HG02938 (cell line): Measurements from ENCODE around the gene CDC34.

Experiments used
- ATAC-seq: cut with Tn5 transposase; IDR thresholded peaks from one replicate; pipeline ENCODE4 v1.9.1; 2021; ENCODE audit warnings: mild to moderate bottlenecking, moderate library complexity; ENCODE audit not compliant: unreplicated experiment

The CDC34 gene

DNA sequence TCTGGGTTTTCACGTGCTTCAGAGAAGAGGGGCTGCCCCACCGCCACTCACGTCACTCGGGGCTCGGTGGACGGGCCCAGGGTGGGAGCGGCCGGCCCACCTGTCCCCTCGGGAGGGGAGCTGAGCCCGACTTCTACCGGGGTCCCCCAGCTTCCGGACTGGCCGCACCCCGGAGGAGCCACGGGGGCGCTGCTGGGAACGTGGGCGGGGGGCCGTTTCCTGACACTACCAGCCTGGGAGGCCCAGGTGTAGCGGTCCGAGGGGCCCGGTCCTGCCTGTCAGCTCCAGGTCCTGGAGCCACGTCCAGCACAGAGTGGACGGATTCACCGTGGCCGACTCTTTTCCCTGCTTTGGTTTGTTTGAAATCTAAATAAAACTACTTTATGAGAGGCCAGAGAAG is 10.1 kb downstream of the CDC34 start:
- ATAC-seq, result no peak

DNA sequence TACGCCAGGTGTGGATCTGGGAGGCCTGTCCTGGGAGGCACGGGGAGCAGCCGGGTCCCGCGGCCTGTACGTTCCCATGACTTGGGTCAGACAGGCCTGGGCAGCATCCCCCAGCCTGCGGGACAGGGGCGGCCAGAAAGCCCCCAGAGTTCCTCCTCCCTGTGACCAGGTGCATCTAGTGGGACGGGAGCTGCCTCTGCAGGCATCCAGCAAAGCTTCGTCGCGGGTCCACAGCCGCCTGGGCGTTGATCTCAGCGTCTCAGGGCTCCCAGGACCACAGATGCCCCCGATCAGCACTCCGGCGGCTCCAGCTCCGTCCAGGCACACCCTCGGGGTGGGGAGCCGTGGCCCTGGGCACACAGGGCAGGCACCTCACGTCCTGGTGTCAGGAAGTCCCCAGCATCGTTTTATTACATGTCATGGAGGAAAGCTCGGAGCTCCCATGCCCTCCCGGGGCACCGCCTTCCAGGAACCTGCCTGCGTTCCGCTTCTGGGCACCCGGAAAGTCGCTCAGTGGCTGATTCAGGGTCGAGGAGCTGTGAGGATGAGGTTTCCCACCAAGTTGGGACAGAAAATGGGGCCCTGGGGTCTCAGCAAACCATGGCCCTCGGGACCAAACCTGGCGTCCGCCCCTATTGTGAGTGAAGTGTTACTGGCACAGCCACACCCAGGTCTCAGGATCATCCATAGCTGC is 10.8 kb downstream of the CDC34 start:
- ATAC-seq, result no peak

DNA sequence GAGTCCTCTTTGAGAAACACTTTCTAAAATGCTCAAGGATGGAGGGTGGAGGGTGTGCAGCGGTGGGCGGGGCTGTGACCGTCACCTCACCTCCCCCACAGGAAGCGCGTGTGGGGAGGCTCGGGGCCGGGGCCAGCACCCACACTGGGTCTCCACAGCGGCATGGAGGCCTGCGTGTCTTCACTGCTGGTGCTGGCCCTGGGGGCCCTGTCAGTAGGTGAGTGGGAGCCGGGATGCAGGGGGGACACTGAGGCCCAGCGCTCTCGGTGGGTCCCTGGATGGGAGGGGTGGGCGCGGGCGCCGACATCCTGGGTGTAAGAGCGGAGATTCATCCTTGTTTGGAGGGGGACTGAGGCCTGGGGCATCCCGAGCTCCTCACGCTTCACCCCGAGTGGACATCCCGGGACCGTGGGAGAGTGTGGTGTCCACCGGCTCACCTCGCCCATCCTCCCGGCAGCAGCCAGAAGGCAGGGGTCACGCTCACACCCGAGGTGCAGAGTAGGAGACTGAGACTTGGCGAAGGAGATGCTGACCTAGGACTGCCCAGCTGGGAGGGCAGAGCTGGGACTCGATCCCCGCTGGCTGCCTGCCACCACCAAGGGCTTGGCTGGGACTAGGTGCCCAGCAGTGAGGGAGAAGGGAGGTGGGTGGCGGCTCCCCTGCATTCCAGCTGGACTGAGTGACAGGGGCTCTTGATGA is 12.5 kb downstream of the CDC34 start, which contains the start of gene GZMM:
Gene GZMM, plus strand, starts transcription at position 144 of the 699 bp plus-strand sequence. Its CDS starts 19 bp downstream, at position 163.
- ATAC-seq, result no peak

DNA sequence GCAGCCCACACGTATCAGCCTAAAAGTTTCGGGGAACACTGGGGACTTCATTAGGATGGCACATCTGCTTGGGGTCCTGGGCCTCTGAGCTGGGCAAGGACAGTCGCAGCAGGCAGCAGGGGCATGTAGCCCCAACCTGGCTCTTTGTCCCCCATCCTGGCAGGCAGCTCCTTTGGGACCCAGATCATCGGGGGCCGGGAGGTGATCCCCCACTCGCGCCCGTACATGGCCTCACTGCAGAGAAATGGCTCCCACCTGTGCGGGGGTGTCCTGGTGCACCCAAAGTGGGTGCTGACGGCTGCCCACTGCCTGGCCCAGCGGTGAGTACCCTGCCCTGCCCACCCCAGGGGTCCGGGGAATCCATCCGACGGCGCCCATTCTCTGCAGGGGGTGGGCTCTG is 15.6 kb downstream of the CDC34 start:
- no peak for ATAC-seq

DNA sequence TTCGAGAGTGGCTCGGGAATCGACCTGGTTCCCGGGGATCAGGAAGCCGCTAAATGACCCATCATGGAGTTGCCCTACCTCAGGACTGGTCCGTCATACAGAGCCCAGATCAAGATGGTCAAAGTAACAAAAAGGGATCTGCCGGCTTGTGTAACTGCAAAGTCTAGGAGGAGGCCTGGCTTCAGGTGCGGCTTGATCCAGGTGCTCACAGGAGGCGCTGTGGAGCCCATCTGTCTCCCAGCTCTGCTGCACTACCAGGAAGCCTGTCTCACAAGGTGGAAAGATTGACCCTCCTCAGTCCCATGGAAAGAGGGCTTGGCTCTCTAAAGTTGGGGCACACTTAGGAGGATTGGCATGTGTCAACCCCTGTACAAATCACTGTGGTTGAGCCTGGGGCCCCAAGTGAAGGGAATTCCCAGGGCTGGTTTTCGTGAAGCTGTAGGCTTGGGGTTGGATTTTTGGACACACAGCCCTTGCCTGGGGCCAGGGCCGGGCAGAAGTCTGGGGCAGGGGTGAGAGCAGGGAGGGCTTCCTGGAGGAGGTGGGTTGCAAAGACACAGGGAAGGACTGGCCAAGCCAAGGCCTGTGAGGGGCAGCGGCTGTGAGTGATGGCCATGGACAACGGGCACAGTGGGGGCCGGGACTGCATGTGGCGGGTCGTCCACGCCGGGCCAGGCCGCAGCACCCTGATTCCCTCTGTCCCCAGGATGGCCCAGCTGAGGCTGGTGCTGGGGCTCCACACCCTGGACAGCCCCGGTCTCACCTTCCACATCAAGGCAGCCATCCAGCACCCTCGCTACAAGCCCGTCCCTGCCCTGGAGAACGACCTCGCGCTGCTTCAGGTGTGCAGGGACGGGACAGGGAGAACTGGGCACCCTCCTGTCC is 16.5 kb downstream of the CDC34 start:
- ATAC-seq, result no peak

DNA sequence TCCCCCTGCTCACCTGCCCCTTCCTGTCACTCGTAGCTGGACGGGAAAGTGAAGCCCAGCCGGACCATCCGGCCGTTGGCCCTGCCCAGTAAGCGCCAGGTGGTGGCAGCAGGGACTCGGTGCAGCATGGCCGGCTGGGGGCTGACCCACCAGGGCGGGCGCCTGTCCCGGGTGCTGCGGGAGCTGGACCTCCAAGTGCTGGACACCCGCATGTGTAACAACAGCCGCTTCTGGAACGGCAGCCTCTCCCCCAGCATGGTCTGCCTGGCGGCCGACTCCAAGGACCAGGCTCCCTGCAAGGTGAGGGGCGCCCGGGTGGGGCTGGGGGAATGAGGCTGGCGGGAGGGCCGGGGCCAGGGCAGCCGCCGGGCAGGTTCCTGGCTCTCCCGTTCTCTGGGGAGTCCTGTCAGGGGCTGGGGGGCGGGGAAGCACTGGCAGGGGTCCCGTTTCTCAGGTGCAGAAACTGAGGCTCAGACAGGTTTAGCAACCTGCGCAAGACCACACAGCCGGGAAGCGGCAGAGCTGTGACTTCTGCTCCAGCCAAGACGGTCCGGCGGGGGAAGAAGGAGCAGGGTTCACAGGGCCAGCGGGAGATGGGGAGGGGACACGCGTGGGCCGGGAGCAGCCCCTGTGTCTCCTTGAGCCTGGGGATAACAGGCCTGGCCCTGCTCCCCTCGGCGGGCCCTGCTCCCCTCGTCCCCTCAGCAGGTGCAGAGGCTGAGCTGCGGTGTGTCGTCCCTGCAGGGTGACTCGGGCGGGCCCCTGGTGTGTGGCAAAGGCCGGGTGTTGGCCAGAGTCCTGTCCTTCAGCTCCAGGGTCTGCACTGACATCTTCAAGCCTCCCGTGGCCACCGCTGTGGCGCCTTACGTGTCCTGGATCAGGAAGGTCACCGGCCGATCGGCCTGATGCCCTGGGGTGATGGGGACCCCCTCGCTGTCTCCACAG is 17.6 kb downstream of the CDC34 start:
- no peak for ATAC-seq

DNA sequence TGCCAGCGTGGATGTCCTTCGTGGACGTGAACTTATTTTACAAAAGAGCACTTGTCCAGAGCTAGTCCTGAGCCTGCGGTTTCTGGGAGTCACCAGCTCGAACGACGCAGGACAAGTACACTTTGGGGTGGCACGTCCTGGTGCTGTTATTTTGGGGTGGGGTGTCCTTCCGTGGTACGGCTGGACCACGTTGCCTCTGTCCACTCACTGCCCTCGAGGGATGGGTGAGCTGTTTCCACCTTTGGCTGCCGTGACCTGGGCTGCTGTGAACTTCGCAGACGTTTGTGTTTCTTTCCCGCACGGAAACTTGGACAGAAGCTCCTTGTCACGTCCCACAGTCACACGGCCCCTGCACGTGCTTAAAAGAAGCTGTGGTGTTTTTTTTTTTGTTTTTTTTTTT is 23.3 kb downstream of the CDC34 start:
- no peak for ATAC-seq

DNA sequence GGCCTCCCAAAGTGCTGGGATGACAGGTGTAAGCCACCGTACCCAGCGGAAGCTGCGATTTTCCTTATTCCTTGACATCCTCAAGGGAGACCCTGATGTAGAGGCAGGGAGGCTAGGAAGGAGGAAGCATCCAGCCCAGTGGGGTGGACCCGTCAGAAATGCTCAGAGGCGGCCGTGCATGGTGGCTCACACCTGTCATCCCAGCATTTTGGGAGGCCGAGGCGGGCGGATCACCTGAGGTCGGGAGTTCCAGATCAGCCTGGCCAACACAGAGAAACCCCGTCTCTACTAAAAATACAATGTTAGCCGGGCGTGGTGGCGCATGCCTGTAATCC is 23.9 kb downstream of the CDC34 start:
- ATAC-seq, result no peak

DNA sequence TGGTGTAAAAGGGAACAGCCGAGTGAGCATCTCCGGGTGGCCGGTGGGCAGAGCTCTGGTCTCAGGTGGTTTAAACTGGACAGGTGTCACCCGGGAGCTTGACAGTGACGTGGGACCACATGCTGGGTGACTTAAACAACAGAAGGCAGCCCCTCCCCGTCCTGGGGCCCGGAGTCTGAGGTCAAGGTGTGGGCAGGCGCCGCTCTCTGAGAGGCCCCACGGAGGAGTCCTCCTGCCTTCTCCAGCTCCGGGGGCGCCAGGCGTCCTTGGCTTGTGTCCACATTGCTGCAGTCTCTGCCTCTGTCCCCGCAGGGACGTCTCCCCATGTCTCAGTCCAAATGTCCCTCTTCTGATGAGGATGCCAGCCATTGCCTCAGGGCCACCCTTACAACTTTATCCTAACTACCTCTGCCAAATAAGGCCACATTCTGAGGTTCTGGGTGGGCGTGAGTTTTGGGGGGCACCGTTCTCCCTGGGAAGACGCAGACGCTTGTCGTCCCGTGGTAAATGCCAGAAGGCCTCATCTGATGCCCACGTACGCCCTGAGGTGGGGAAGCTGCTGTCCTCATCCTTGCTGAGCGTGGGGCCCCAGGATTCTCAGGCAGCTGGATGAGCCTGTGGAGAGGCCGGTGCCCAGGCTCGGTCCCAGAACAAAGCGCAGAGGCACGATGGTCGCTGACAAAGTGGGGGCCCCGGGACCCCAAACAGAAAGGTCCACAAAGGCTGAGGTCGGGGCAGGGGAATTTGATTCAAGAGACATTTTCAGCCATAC is 25.2 kb downstream of the CDC34 start:
- no peak for ATAC-seq

DNA sequence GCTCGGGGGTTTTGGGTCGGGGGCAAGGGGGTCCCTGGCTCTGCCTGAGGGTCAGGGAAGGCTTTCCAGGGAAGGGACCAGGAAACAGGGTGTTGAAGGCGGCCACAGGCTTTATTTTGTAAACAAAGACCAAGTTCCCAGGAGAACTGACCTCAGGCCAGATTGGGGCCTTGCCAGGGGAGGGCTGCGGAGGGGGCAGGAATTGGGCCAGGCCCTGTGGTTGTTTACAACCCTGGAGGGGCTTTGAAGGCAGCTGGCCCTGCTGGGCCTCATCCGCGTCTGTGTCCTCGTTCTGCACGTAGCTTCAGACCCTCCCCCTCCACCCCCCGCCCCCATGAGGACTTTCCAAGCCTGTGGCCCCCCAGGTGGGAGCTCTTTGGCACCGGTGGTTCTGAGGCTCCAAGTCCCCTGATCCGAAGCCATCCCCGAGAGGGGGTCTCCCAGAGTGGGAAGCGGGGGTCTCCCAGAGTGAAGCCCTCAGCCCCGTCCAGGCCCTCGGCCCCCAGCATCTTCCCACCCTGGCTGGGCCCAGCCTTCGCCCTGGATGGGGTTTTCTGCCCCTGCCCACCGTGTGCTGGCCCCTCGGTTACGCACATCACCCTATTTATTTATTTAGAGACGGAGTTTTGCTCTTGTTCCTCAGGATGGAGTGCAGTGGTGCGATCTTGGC is 27.3 kb downstream of the CDC34 start:
- ATAC-seq, result no peak

DNA sequence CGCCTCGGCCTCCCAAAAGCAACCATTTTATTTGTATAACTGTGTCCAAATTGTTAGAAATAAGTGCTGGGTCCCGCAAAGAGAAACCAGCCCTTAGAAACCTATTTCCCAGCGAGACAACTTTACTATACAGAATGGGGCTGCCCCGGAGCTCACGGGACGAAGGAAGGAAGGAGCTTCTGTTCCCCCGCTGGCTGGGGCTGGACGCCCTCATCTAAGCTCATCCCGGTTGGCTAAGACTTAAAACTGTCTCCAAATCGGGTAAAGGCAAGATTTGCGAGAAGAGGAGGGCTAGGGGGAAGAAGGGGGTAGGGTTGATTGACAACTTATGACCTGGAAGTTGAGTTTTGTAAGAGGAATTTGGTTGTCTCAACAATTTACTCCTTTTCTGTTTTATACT is 28.6 kb downstream of the CDC34 start:
- ATAC-seq, result no peak

DNA sequence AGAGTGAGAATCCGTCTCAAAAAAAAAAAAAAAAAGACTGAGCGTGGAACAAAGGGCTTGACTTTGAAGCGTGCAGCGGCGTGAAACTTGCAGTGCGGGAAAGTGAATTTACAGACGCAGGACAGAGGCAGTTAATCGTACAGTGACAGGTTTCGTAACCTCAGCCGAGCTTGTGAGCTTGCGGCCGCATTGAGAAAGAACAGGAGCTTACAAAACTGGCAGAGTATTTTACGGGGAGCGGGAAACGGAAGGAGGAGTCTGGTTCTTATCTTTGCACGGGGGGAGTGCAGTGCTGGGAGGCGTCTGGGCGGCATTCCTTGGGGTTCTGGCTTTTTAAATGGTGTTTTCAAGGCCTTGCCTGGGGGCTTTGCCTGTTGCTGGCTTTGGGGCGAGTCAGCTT is 34.8 kb downstream of the CDC34 start:
- ATAC-seq, result no peak

DNA sequence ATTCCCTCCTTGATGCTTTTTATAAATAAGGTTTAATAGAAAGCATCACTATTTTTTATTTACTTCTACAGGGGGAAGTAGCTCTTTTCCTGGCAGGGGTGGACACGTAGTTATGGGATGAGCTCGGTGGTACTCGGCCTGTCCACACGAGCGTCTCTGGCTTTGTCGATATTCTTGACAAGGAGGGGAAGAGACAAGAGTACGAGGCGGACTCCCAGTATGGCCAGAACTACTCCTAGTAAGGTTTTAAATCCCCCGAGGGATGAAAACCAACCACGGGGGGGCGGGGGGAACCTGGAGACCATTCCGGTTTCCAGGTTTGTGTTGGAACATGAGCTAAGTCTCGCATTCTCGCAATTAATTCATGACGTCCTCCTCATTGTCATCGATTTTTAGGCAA is 35.3 kb downstream of the CDC34 start:
- ATAC-seq, result no peak

DNA sequence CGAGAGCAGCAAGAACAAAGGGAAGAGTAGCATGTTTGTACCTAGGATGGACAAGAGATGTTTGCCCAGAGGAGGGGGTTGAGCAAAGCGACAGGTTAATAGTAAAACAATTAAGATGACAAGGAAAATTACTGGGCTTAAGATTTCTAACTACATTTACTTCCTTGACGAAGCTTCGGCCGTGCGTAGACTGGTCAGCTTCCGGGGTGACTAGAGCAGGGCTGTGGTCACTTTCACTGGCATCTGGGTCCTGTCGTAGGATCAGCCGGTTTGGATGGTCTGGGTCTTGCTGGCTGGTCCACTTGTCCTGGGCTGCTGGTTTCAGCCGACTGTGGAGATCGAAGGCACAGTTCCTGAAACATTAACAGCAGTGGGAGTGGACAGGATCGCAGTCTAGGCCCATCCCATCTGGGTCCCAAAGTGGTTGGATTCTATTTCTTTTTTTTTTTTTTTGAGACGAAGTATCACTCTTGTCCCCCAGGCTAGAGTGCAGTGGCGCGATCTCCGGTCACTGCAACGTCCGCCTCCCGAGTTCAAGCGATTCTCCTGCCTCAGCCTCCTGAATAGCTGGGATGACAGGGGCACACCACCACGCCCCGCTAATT is 35.8 kb downstream of the CDC34 start:
- ATAC-seq, result no peak

DNA sequence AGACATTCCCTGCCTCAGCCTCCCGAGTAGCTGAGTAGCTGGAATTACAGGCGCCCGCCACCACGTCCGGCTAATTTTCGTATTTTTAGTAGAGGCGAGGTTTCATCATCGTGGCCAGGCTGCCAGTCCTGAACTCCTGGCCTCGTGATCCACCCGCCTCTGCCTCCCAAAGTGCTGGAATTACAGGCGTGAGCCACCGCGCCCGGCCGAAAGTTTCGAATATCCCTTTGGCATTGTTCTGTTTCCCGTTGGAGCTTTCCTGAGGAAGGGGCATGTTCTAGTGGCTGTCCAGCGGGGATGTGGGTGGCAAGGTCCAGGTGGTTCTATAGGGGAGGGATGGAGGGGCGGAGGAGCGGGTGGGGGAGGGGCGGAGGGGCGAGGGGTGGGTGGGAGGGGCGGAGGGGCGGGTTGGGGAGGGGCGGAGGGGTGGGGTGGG is 38.7 kb downstream of the CDC34 start:
- no peak for ATAC-seq

DNA sequence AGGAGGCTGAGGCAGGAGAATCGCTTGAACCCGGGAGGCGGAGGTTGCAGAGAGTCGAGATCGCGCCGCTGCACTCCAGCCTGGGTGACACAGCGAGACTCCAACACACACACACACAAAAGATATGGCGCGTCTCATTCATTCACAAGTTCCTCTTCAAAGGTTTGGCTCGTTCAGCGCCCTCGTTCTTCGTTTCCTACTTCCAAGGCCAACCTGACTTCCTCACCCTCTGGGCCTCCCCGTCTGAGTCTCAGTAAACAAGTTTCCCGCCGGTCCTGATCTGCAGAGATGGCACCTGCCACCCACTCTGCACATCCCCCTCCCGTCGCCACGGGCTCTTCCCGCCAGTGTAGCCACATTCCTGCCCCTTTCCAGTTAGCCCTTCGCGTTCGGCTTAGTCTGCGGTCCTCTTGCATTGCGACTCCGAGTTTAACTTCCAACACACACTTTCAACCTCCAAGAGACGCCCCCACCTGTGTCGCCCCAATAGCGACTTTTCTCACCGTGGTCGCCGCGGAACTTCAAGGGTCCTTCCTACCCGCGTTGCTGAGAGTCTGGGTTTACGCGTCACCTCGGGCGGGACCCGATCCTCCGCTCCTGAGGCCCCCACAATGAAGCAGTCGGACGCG is 39.5 kb downstream of the CDC34 start:
- ATAC-seq, result no peak

DNA sequence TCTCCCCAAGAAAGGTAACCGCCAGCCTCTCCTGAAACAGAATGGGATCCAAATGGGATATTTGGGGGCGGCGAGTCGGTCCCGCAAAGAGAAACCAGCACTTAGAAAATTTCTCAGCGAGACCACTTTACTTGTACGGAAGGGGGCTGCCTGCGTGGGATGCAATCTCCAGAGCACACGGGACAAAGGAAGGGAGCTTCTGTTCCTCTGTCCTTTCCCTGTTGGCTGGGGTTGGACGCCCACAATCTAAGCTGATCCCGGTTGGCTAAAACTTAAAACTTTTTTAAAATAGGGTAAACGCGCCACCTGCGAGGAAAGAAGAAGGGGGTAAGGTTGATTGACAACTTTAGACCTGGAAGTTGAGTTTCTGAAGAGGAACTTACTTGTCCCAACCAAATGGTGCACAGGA is 40.0 kb downstream of the CDC34 start:
- peak; percentile 2 for ATAC-seq

DNA sequence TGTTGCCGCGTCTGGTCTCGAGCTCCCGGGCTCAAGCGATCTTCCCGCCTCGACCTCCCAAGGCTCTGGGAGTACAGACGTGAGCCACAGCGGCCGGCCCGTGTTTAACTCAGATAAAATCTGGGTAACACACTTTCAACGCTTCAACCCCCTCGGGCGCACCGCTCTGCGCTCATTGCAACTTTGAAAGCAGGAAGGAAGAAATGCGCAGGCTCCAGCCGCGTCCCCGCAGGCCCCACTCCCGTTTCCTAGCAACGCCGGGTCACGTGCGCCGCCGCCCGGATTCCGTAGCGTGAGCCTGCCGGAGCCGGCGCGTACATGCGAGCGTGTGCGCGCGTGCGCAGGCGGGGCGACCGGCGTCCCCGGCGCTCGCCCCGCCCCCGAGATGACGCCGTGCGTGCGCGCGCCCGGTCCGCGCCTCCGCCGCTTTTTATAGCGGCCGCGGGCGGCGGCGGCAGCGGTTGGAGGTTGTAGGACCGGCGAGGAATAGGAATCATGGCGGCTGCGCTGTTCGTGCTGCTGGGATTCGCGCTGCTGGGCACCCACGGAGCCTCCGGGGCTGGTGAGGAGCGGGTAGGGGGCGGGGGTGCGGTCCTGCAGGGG is 40.7 kb downstream of the CDC34 start, which contains the start of gene BSG:
Gene BSG, plus strand, starts transcription at position 457 of the 603 bp plus-strand sequence. Its CDS starts 39 bp downstream, at position 496.
- peak; percentile 64 for ATAC-seq
